HepG2 (cell line): ENCODE results near the gene NFE2L1. TPM values are rescaled to one million over a fixed set of nuclear protein-coding genes. Genes with fewer than 3 reads are reported as not detected.

Experiments
- ATAC-seq: fragments of 200-7000 bp; cut with Tn5 transposase; 3 replicates; pipeline ENCODE4 v1.9.1; 2020; ENCODE audit warnings: mild to moderate bottlenecking, moderate library complexity
- BruUV-seq: library from RNA; stranded (reverse); fragments of 400-500 nt; replicated peaks from 2 replicates; lab custom pipeline; 2021; lab: Mats Ljungman, UMichigan
- CTCF ChIA-PET: fragments of 300-600 bp; formaldehyde crosslinking; extraction: SDS; loops from one replicate; lab custom pipeline; 2021; ENCODE audit warnings: low total read pairs, inconsistent platforms, low intra/inter-chr PET ratio; lab: Yijun Ruan, JAX
- POLR2A ChIA-PET: fragments of 350-600 bp; sonication (Branson Sonifier 250); formaldehyde crosslinking; loops from one replicate; lab custom pipeline; 2020; ENCODE audit warnings: antibody characterized with exemption, inconsistent platforms; lab: Yijun Ruan, JAX
- DNase-seq: peaks from one replicate; pipeline ENCODE4 v3.0.0-alpha.2; 2015; ENCODE audit warnings: low spot score
- FAIRE-seq: peaks from 3 replicates; lab custom pipeline; 2011; peaks lifted over from hg19 to GRCh38; lab: Jason Lieb, UNC
- H2AFZ ChIP-seq: one replicate; pipeline ENCODE4 v1.6.1; 2011; ENCODE audit warnings: low read length, inconsistent platforms
- H3K27ac ChIP-seq: fragments of 300-600 bp; 3 replicates; pipeline ENCODE4 v1.8.0; 2011; ENCODE audit warnings: mixed run types, mild to moderate bottlenecking, mixed read lengths, low read length, inconsistent platforms; ENCODE audit not compliant: insufficient read depth; ENCODE audit errors: extremely low read length
- H3K27me3 ChIP-seq, 2 experiments: fragments of 200-600 bp in 1 of 2; 2 replicates in 1 of 2; 3 replicates in 1 of 2; pipeline versions ENCODE4 v1.6.0 to v1.8.0; 2011; ENCODE audit warnings: low read length in 2 of 2, mild to moderate bottlenecking in 2 of 2, moderate library complexity in 2 of 2, inconsistent platforms in 1 of 2; ENCODE audit not compliant: insufficient read depth in 2 of 2, control insufficient read depth in 1 of 2
- H3K36me3 ChIP-seq, 2 experiments: fragments of 200-600 bp in 1 of 2; replicated peaks in 1 of 2; 2 replicates in 1 of 2; 3 replicates in 1 of 2; pipeline versions ENCODE4 v1.5.1 to v1.8.0; 2011; ENCODE audit warnings: low read length in 2 of 2, inconsistent platforms in 1 of 2; ENCODE audit not compliant: insufficient read depth in 2 of 2, control insufficient read depth in 1 of 2
- H3K4me1 ChIP-seq: 2 replicates; pipeline ENCODE4 v1.5.1; 2012; ENCODE audit warnings: low read length, inconsistent platforms; ENCODE audit not compliant: insufficient read depth
- H3K4me2 ChIP-seq: 2 replicates; pipeline ENCODE4 v1.6.0; 2011; ENCODE audit warnings: low read depth, low read length, inconsistent platforms
- H3K4me3 ChIP-seq, 3 experiments: fragments of 200-600 bp in 1 of 3; sonication (generic), shearing (Covaris generic) in 1 of 3; replicated peaks in 1 of 3; 2 replicates each; pipeline ENCODE4 v1.5.1; 2011 to 2016; ENCODE audit warnings: low read length in 3 of 3, inconsistent platforms in 2 of 3, low read depth in 2 of 3, mild to moderate bottlenecking in 2 of 3, control low read depth in 1 of 3, mixed read lengths in 1 of 3; ENCODE audit not compliant: insufficient read depth in 1 of 3
- H3K79me2 ChIP-seq: one replicate; pipeline ENCODE4 v1.6.1; 2011; ENCODE audit warnings: low read length, inconsistent platforms; ENCODE audit not compliant: insufficient read depth
- H3K9ac ChIP-seq: 2 replicates; pipeline ENCODE4 v1.6.0; 2011; ENCODE audit warnings: mild to moderate bottlenecking, low read depth, low read length, inconsistent platforms; ENCODE audit not compliant: insufficient read depth
- H3K9me3 ChIP-seq: 2 replicates; pipeline ENCODE4 v1.5.1; 2012; ENCODE audit warnings: mild to moderate bottlenecking, low read length
- H4K20me1 ChIP-seq: 2 replicates; pipeline ENCODE4 v1.6.0; 2011; ENCODE audit warnings: inconsistent platforms, mild to moderate bottlenecking, low read length, moderate library complexity; ENCODE audit not compliant: insufficient read depth
- BRD4 ChIP-seq: sonication (generic); formaldehyde crosslinking; IDR thresholded peaks from 2 replicates; pipeline ENCODE4 v1.4.0; 2020; ENCODE audit warnings: missing genetic modification reagents
- DBP ChIP-seq: sonication (generic); formaldehyde crosslinking; IDR thresholded peaks from 2 replicates; pipeline ENCODE4 v1.4.0; 2020; ENCODE audit warnings: missing genetic modification reagents; ENCODE audit errors: not compliant biosample characterization
- FOXM1 ChIP-seq: sonication (generic); formaldehyde crosslinking; IDR thresholded peaks from 2 replicates; pipeline ENCODE4 v1.5.0; 2020; ENCODE audit warnings: missing genetic modification reagents
- MAFG ChIP-seq: sonication (generic); formaldehyde crosslinking; IDR thresholded peaks from 2 replicates; pipeline ENCODE4 v1.5.1; 2020; ENCODE audit warnings: mild to moderate bottlenecking, missing genetic modification reagents
- PHF5A ChIP-seq: IDR thresholded peaks from one replicate; pipeline ENCODE4 v1.6.1; 2018; ENCODE audit warnings: low read depth, missing genetic modification reagents; ENCODE audit not compliant: unreplicated experiment
- PTBP1 ChIP-seq: fragments of 200-400 bp; formaldehyde crosslinking; IDR thresholded peaks from 2 replicates; pipeline ENCODE4 v1.6.1; 2018; ENCODE audit warnings: low read length, low read depth; ENCODE audit not compliant: poor library complexity, severe bottlenecking
- RFX3 ChIP-seq: IDR thresholded peaks from 2 replicates; pipeline ENCODE4 v1.6.1; 2016; ENCODE audit warnings: missing biosample characterization, missing genetic modification reagents
- SNRNP70 ChIP-seq: fragments of 200-400 bp; formaldehyde crosslinking; IDR thresholded peaks from 2 replicates; pipeline ENCODE4 v1.6.1; 2017; ENCODE audit warnings: mild to moderate bottlenecking, low read depth, low read length, moderate library complexity
- TBX2 ChIP-seq: sonication (generic); formaldehyde crosslinking; IDR thresholded peaks from 2 replicates; pipeline ENCODE4 v1.5.0; 2020; ENCODE audit warnings: missing genetic modification reagents, mild to moderate bottlenecking, borderline replicate concordance
- ZNF280B ChIP-seq: sonication (generic); formaldehyde crosslinking; IDR thresholded peaks from 2 replicates; pipeline ENCODE4 v1.5.0; 2020; ENCODE audit warnings: missing genetic modification reagents, mild to moderate bottlenecking, borderline replicate concordance
- ZSCAN22 ChIP-seq: sonication (generic); formaldehyde crosslinking; IDR thresholded peaks from 2 replicates; pipeline ENCODE4 v1.4.0; 2020; ENCODE audit warnings: mild to moderate bottlenecking, missing genetic modification reagents
- WGBS: methylation state at CpG from one replicate; pipeline ENCODE4 v1.1.6; 2017; ENCODE audit warnings: low lambda C conversion rate; 5-methylcytosine and 5-hydroxymethylcytosine counted together
- in situ Hi-C: cut with HindIII; loops from 2 replicates; pipeline ENCODE4 v1.10.0; 2017; ENCODE audit warnings: low pct_unique_long_range_greater_than_20kb; ENCODE audit not compliant: extremely low pct_ligation_motif_present
- intact Hi-C: fragments of 100-400 bp; cut with micrococcal nuclease; formaldehyde crosslinking; loops from one replicate; pipeline ENCODE4 v1.10.0; 2022; ENCODE audit not compliant: unreplicated experiment
- polyA plus RNA-seq, 8 experiments: library from polyadenylated mRNA; depleted of rRNA in 3 of 8; stranded (reverse) in 7 of 8; unstranded in 1 of 8; fragments of >200 nt; fragmentation: Illumina TruSeq in 4 of 8; extraction: Trizol in 4 of 8; gene quantifications; 2 replicates each; pipeline versions ENCODE4 v1.2.1 to v1.2.3, GENCODE V29; 2011 to 2016; ENCODE audit warnings: low read depth in 4 of 8, missing spikeins in 1 of 8, mixed read lengths in 1 of 8; ENCODE audit not compliant: insufficient read depth in 1 of 8
- total RNA-seq, 5 experiments: library from RNA; depleted of rRNA; stranded (reverse); fragments of >200 nt; fragmentation: Illumina TruSeq; extraction: Trizol; gene quantifications; 2 replicates each; pipeline ENCODE4 v1.2.3, GENCODE V29; 2016; ENCODE audit warnings: low read depth in 1 of 5
- TF ChIP-seq, protein P1 (sequence below): sonication (generic); IDR thresholded peaks from 2 replicates; pipeline ENCODE4 v1.6.1; 2016; ENCODE audit warnings: low read depth, borderline replicate concordance
- TF ChIP-seq, protein P2 (sequence below): sonication (generic); formaldehyde crosslinking; IDR thresholded peaks from 2 replicates; pipeline ENCODE4 v1.5.1; 2020; ENCODE audit warnings: missing genetic modification reagents, mild to moderate bottlenecking, borderline replicate concordance

Gene NFE2L1
- total and polyA plus RNA-seq, 2 of the 13 experiments (the other 11 are each of a cell fraction or from before 2014, with no cell fraction given), result 67.0 to 234 TPM

- ATAC-seq (no peak), DNase-seq (no peak), FAIRE-seq (no peak)
- ChIA-PET POLR2A (no interaction called here), CTCF (no interaction called here)
- peaks cover 9% of the 10 kb centered on the region for H3K4me1 ChIP-seq
- in situ Hi-C loops (no loop called here), intact Hi-C loops (no loop called here)
- H3K4me3 ChIP-seq, result no peak overlapping the region
- BruUV-seq, result no TSS peak
- H3K36me3 ChIP-seq, result peaks cover 2 to 24% of the 10 kb centered on the region in 2 experiments; a peak in 3 of 5 replicates
- TF ChIP-seq MAFG (CRISPR knock-in tag), result no peak
- no peak for TF ChIP-seq RFX3 (CRISPR knock-in tag)
- no peak for TF ChIP-seq BRD4
- TF ChIP-seq, protein P1, sequence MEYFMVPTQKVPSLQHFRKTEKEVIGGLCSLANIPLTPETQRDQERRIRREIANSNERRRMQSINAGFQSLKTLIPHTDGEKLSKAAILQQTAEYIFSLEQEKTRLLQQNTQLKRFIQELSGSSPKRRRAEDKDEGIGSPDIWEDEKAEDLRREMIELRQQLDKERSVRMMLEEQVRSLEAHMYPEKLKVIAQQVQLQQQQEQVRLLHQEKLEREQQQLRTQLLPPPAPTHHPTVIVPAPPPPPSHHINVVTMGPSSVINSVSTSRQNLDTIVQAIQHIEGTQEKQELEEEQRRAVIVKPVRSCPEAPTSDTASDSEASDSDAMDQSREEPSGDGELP, result no peak
- no peak for TF ChIP-seq ZSCAN22 (CRISPR knock-in tag)
- no peak for TF ChIP-seq PHF5A
- TF ChIP-seq ZNF280B (CRISPR knock-in tag), result no peak
- TF ChIP-seq PTBP1, result no peak
- TF ChIP-seq DBP (CRISPR knock-in tag), result no peak
- TF ChIP-seq, protein P2, sequence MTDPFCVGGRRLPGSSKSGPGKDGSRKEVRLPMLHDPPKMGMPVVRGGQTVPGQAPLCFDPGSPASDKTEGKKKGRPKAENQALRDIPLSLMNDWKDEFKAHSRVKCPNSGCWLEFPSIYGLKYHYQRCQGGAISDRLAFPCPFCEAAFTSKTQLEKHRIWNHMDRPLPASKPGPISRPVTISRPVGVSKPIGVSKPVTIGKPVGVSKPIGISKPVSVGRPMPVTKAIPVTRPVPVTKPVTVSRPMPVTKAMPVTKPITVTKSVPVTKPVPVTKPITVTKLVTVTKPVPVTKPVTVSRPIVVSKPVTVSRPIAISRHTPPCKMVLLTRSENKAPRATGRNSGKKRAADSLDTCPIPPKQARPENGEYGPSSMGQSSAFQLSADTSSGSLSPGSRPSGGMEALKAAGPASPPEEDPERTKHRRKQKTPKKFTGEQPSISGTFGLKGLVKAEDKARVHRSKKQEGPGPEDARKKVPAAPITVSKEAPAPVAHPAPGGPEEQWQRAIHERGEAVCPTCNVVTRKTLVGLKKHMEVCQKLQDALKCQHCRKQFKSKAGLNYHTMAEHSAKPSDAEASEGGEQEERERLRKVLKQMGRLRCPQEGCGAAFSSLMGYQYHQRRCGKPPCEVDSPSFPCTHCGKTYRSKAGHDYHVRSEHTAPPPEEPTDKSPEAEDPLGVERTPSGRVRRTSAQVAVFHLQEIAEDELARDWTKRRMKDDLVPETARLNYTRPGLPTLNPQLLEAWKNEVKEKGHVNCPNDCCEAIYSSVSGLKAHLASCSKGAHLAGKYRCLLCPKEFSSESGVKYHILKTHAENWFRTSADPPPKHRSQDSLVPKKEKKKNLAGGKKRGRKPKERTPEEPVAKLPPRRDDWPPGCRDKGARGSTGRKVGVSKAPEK (CRISPR knock-in tag), result no peak
- TF ChIP-seq FOXM1 (CRISPR knock-in tag), result no peak
- no peak for TF ChIP-seq SNRNP70
- no peak for TF ChIP-seq TBX2 (CRISPR knock-in tag)
- 95% methylated on average over 11 of the region's 11 CpGs for WGBS
- peaks cover 69% of the 10 kb centered on the region for H3K79me2 ChIP-seq
- no peak overlapping the region for H3K4me2 ChIP-seq
- no peaks in the 10 kb centered on the region for H3K9me3 ChIP-seq
- H3K27ac ChIP-seq, result no peak overlapping the region
- 0 out of 2 replicates have a peak, but pooled peaks cover 3% of the 10 kb centered on the region for H4K20me1 ChIP-seq
- no peak overlapping the region for H2AFZ ChIP-seq
- no peaks in the 10 kb centered on the region for H3K27me3 ChIP-seq
- no peak overlapping the region for H3K9ac ChIP-seq
These were observed 45.3 kb downstream of the NFE2L1 start for GRCh38 chr17:48093341-48094045.
